WTC11 (cell line): ENCODE measurements around the gene EID2B.

Experiments
- NR3C1 ChIP-seq: sonication (generic); formaldehyde crosslinking; conservative IDR thresholded peaks from 2 replicates; pipeline ENCODE4 v1.8.1; 2023; ENCODE audit warnings: low read depth, mild to moderate bottlenecking, missing genetic modification reagents
- TCF7 ChIP-seq: sonication (generic); formaldehyde crosslinking; IDR thresholded peaks from 2 replicates; pipeline ENCODE4 v1.8.0; 2022; ENCODE audit warnings: mild to moderate bottlenecking, low read depth, missing genetic modification reagents, moderate library complexity
- ZBTB21 ChIP-seq: sonication (generic); formaldehyde crosslinking; IDR thresholded peaks from 2 replicates; pipeline ENCODE4 v1.8.1; 2023; ENCODE audit warnings: mild to moderate bottlenecking, missing genetic modification reagents, borderline replicate concordance
- TF ChIP-seq, protein P1 (sequence below): fragments of 200-600 bp; IDR thresholded peaks from 2 replicates; pipeline ENCODE4 v1.8.0; 2022; ENCODE audit warnings: antibody characterized with exemption
- TF ChIP-seq, protein P2 (sequence below): sonication (generic); formaldehyde crosslinking; IDR thresholded peaks from 2 replicates; pipeline ENCODE4 v1.8.0; 2022; ENCODE audit warnings: mild to moderate bottlenecking, missing genetic modification reagents

DNA sequence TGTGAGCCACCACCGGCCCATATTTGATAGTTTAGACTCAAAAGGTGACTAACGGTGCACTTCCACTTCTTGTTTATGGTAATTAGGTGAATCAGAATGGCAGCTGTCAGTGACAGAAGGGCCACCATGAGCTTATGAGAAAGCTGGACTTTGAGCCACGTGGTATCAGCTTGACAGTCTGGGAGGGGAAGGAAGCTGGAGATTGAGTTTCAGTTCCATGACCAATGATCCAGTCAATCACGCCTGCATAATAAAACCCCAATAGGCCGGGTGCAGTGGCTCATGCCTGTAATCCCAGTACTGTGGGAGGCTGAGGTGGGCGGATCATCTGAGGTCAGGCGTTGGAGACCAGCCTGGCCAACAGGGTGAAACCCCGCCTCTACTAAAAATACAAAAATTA is 8.2 kb downstream of the EID2B start:
- TF ChIP-seq, protein P1, sequence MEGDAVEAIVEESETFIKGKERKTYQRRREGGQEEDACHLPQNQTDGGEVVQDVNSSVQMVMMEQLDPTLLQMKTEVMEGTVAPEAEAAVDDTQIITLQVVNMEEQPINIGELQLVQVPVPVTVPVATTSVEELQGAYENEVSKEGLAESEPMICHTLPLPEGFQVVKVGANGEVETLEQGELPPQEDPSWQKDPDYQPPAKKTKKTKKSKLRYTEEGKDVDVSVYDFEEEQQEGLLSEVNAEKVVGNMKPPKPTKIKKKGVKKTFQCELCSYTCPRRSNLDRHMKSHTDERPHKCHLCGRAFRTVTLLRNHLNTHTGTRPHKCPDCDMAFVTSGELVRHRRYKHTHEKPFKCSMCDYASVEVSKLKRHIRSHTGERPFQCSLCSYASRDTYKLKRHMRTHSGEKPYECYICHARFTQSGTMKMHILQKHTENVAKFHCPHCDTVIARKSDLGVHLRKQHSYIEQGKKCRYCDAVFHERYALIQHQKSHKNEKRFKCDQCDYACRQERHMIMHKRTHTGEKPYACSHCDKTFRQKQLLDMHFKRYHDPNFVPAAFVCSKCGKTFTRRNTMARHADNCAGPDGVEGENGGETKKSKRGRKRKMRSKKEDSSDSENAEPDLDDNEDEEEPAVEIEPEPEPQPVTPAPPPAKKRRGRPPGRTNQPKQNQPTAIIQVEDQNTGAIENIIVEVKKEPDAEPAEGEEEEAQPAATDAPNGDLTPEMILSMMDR: no peak
- TF ChIP-seq NR3C1 (CRISPR knock-in tag) (no peak), TCF7 (no peak), ZBTB21 (no peak)
- TF ChIP-seq, protein P2, sequence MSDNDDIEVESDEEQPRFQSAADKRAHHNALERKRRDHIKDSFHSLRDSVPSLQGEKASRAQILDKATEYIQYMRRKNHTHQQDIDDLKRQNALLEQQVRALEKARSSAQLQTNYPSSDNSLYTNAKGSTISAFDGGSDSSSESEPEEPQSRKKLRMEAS (CRISPR knock-in tag): no peak
